Activated B cell treated with CpG ODN at 0.5 μM for 24 hours (primary cell): Measurements from ENCODE around the gene NT5C2. TPM values are rescaled to one million over a fixed set of nuclear protein-coding genes. Genes with fewer than 3 reads are reported as not detected.

Experiments used
- ATAC-seq: fragments of 200-7000 bp; cut with Tn5 transposase; one replicate; pipeline ENCODE4 v1.10.0; 2021; ENCODE audit warnings: low read depth, mild to moderate bottlenecking, moderate library complexity
- CTCF ChIA-PET: fragments of 350-600 bp; sonication (Branson Sonifier 250); formaldehyde crosslinking; loops from one replicate; lab custom pipeline; 2021; ENCODE audit warnings: antibody characterized with exemption; lab: Charles Lee
- POLR2A ChIA-PET: fragments of 350-600 bp; sonication (Branson Sonifier 250); formaldehyde crosslinking; loops from one replicate; lab custom pipeline; 2021; ENCODE audit warnings: antibody characterized with exemption; lab: Charles Lee
- DNase-seq: peaks from one replicate; pipeline ENCODE4 v3.0.0; 2022
- H3K27ac Mint-ChIP-seq: one replicate; pipeline ENCODE4 v1.8.0; 2020; ENCODE audit warnings: mixed read lengths
- H3K27me3 Mint-ChIP-seq: one replicate; pipeline ENCODE4 v1.8.0; 2021; ENCODE audit warnings: mixed read lengths
- H3K36me3 Mint-ChIP-seq: one replicate; pipeline ENCODE4 v1.8.0; 2021; ENCODE audit warnings: low read depth, mixed read lengths
- H3K4me1 Mint-ChIP-seq: one replicate; pipeline ENCODE4 v1.8.0; 2021; ENCODE audit warnings: mixed read lengths
- H3K4me3 Mint-ChIP-seq: one replicate; pipeline ENCODE4 v1.8.0; 2020; ENCODE audit warnings: mild to moderate bottlenecking, mixed read lengths
- H3K9me3 Mint-ChIP-seq: one replicate; pipeline ENCODE4 v1.8.0; 2020; ENCODE audit warnings: mixed read lengths
- CTCF ChIP-seq: fragments of 200-600 bp; IDR thresholded peaks from one replicate; pipeline ENCODE4 v1.8.0; 2022; ENCODE audit warnings: antibody characterized with exemption, mild to moderate bottlenecking
- intact Hi-C: fragments of 100-400 bp; cut with micrococcal nuclease; formaldehyde crosslinking; loops from one replicate; pipeline ENCODE4 v1.15.1; 2024
- total RNA-seq: library from RNA; stranded (reverse); gene quantifications from 2 replicates; pipeline ENCODE4 v1.2.3, GENCODE V29; 2022

The NT5C2 gene
- total RNA-seq, 1 donor from 2014 or later: 60.4 TPM

GRCh38 chr10:103204353-103205255 is 11.5 kb upstream of the NT5C2 start:
- TF ChIP-seq CTCF: no peak
- no peak for DNase-seq
- CTCF ChIA-PET: no interaction called here
- POLR2A ChIA-PET: no interaction called here
- no peak for ATAC-seq
- intact Hi-C loops: no loop called here
- Mint-ChIP-seq H3K27me3 (peaks cover 4% of the 10 kb centered on the region), H3K4me1 (no peaks in the 10 kb centered on the region), H3K9me3 (peaks cover 7% of the 10 kb centered on the region), H3K36me3 (no peaks in the 10 kb centered on the region), H3K4me3 (no peak overlapping the region), H3K27ac (no peak overlapping the region)

DNA sequence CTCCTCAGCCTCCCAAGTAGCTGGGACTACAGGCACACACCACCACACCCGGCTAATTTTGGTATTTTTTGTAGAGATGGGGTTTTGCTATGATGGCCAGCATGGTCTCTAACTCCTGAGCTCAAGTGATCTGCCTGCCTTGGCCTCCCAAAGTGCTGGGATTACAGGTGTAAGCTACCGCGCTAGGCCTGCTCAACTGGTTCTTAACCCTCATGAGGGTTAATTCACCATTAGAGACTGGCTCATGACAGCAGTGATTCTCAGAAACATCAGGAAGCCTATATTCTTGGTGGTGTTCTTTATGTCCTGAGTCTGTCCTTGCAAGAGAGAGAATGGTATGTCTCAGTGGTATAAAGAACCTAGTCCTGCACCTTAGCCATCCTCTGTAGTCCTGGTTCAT is 10.4 kb upstream of the NT5C2 start:
- no peak for TF ChIP-seq CTCF
- H3K9me3 Mint-ChIP-seq: peaks cover 7% of the 10 kb centered on the region
- H3K4me3 Mint-ChIP-seq: no peak overlapping the region
- ChIA-PET POLR2A (no interaction called here), CTCF (interaction anchor here (0.7 kb wide), 1 partner anchor 10 kb away, joined by 4 read pairs; the partner anchor contains the start of gene NT5C2)
- H3K4me1 Mint-ChIP-seq: no peaks in the 10 kb centered on the region
- ATAC-seq (no peak), DNase-seq (no peak)
- intact Hi-C loops: no loop called here
- no peak overlapping the region for H3K27ac Mint-ChIP-seq
- H3K36me3 Mint-ChIP-seq: no peaks in the 10 kb centered on the region
- H3K27me3 Mint-ChIP-seq: peaks cover 4% of the 10 kb centered on the region

DNA sequence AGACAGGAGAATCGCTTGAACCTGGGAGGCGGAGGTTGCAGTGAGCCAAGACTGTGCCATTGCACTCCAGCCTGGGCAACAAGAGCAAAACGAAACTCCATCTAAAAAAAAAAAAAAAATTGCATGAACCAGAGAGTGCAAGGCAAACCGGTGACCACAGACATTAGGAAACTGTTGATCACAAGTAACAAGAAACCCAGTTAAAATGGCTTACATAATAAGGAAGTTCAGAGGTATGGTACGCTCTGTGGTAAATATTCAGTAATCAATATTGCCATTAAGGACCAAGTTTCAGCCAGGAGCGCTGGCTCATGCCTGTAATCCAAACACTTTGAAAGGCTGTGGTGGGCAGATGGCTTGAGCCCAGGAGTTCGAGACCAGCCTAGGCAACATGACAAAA is 9.2 kb upstream of the NT5C2 start:
- CTCF ChIA-PET: no interaction called here
- Mint-ChIP-seq H3K9me3 (peaks cover 7% of the 10 kb centered on the region), H3K36me3 (no peaks in the 10 kb centered on the region), H3K27ac (no peak overlapping the region), H3K4me3 (no peak overlapping the region), H3K27me3 (peaks cover 4% of the 10 kb centered on the region), H3K4me1 (no peaks in the 10 kb centered on the region)
- no peak for TF ChIP-seq CTCF
- intact Hi-C loops: no loop called here
- DNase-seq (no peak), ATAC-seq (no peak)
- POLR2A ChIA-PET: interaction anchor here (0.7 kb wide), 1 partner anchor 89 kb away, joined by 3 read pairs; no protein-coding TSS in a partner anchor

DNA sequence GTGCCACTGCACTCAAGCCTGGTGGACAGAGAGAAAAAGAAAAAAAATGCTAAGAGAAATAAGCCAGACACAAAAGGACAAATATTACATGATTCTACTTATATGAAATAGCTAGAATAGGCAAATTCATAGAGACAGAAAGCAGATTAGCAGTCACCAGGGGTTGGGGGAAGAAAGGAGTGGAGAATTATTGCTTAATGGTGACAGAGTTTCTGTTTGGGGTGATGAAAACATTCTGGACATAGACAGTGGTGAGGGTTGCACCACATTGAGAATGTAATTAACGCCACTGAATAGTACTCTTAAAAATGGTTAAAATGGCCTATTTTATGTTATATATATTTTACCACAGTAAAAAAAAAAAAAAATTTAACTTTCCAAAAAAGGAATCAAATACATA is 6.4 kb upstream of the NT5C2 start:
- POLR2A ChIA-PET: no interaction called here

More for the DNA sequence above, 6.4 kb upstream of the NT5C2 start:
- Mint-ChIP-seq H3K27ac (no peak overlapping the region), H3K36me3 (no peaks in the 10 kb centered on the region), H3K4me3 (no peak overlapping the region), H3K4me1 (peaks cover 2% of the 10 kb centered on the region), H3K9me3 (no peaks in the 10 kb centered on the region), H3K27me3 (no peaks in the 10 kb centered on the region)
- no peak for ATAC-seq
- DNase-seq: no peak
- TF ChIP-seq CTCF: no peak
- CTCF ChIA-PET: no interaction called here
- intact Hi-C loops: no loop called here
